ENCODE measurements around the gene IDUA.
"Not testable (repeated sequence)": the region's sequence is repeated elsewhere in the genome, so short reads cannot be mapped to it uniquely, and the experiment has no call there.

IDUA gene

GRCh38 chr4:986879-987623 is at the start of gene IDUA:
Gene IDUA (plus strand): TSS chr4:987044. CDS start chr4:987085, 41 bp downstream.
- DNase-seq = peak; percentile 83

DNA sequence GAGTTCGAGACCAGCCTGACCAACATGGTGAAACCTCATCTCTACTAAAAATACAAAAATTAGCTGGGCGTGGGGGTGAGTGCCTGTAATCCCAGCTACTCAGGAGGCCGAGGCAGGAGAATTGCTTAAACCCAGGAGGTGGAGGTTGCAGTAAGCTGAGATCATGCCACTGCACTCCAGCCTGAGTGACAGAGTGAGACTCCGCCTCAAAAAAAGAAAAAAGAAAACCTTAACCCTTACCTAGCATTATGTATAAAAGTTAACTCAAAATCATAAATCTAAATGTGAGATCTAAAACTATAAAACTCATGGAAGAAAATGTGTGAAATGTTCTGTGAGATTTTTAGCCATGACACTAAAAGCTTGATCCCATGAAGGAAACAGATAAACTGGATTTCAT is 47.3 kb upstream of the IDUA start:
- DNase-seq = not testable (repeated sequence)

DNA sequence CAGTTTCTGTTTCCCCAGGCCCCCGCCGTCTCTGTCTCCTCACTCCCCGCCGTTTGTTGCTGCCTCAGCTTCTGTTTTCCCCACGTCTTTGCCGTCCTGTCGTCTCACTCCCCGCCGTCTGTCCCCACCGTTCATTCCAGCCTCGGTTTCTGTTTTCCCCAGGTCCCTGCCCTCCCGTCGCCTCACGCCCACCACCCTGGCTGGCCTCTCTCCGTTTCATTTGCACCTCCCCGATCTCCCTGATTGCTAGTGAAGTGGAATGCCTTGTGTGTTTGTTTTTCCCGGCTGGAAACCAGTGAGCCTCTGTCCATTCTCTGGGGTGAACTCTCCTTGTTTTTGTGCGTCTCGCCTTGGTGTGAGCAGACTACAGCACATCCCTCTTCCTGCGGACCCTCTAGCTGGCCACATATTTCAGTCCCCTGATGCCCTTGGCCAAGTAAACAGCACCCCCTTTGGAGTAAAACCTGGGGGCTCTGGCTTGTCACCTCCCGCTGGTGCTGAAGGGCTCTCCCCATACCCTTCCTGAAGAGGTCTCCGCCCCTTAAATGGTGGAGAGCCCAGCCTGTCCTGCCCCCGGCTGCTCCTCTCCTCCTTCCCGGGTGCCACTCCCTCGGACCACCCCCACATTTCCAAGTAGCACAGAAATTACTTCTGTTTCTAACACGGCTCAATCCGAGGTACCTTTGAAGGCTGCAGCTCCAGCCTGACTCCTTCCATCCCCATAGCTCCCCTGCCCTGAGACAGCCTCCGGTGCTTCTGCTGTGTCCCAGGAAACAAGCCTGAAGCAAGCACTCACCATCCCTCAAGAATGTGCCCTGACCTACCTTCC is 41.4 kb upstream of the IDUA start:
- no peak for DNase-seq

DNA sequence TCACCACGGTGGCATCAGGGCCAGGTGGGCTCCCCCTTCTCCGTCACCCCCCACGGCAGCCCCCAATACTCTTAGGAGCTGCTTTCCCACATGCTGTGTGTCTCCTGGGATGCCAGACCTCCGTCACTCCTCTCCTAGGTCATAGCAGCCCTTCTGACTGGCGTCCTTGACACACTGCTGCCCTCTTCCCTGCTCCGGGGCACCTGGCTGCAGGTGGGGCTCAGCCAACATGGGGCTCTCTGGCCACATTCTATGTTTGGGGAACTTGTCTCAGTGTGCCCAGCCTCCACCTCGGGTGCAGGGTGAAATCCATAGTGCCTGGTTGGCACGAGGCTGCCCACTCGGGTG is 40.8 kb upstream of the IDUA start:
- no peak for DNase-seq

DNA sequence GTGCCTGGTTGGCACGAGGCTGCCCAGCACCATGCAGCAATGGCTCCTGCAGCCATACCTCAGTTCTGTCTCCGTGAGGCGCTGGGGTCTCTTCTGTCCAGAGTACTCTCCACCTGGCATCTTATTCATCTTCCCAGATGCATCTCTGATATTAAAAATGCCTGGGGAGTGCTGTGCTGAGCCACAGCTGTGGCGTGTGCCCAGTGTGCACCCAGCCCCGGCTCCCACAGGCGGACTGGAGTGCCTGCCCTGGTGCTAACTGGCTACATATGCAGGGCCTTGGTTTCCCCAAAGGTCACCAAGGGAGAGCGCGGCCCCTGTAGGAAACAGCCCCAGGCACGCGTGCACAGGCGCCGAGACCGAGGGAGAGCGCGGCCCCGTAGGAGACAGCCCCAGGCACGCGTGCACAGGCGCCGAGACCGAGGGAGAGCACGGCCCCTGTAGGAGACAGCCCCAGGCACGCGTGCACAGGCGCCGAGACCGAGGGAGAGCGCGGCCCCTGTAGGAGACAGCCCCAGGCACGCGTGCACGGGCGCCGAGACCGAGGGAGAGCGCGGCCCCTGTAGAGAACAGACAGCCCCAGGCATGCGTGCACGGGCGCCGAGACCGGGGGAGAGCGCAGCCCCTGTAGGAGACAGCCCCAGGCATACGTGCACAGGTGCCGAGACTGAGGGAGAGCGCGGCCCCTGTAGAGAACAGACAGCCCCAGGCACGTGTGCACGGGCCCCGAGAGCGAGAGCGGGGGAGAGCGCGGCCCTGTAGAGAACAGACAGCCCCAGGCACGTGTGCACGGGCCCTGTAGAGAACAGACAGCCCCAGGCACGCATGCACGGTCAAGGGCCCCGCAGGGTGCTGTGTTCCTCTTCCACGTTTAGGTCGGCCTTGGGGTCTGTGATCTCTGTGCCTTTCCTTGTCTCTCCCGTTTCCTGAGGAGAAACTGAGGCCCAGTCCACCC is 40.0 kb upstream of the IDUA start:
- DNase-seq = no peak

- DNase-seq = no peak
Measured at GRCh38 chr4:947491-947971, 39.3 kb upstream of the IDUA start.

- no peak for DNase-seq
Measured at GRCh38 chr4:948101-948935, 38.5 kb upstream of the IDUA start.

DNA sequence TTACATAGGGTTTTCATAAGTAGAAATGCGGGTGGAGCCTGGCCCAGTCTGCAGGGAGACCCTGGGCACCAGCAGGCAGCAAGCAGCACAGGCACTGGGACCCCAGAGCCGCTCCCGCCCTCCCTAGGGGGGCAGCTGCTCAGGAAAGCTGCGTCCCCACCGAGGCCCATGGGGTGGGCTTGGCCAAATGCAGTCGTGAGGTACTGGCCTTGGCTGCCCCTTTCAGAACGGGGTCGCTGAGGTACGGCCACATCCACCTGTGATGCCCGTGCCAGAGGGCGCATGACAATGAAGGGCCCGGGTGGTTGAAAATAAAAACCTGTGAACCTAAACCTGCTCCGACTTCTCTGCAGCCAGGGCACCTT is 37.9 kb upstream of the IDUA start:
- no peak for DNase-seq

- no peak for DNase-seq
Measured at GRCh38 chr4:949656-950055, 37.2 kb upstream of the IDUA start.

GRCh38 chr4:950136-951020 is 36.5 kb upstream of the IDUA start:
- no peak for DNase-seq

GRCh38 chr4:951186-951585 is 35.7 kb upstream of the IDUA start:
- DNase-seq = no peak

DNA sequence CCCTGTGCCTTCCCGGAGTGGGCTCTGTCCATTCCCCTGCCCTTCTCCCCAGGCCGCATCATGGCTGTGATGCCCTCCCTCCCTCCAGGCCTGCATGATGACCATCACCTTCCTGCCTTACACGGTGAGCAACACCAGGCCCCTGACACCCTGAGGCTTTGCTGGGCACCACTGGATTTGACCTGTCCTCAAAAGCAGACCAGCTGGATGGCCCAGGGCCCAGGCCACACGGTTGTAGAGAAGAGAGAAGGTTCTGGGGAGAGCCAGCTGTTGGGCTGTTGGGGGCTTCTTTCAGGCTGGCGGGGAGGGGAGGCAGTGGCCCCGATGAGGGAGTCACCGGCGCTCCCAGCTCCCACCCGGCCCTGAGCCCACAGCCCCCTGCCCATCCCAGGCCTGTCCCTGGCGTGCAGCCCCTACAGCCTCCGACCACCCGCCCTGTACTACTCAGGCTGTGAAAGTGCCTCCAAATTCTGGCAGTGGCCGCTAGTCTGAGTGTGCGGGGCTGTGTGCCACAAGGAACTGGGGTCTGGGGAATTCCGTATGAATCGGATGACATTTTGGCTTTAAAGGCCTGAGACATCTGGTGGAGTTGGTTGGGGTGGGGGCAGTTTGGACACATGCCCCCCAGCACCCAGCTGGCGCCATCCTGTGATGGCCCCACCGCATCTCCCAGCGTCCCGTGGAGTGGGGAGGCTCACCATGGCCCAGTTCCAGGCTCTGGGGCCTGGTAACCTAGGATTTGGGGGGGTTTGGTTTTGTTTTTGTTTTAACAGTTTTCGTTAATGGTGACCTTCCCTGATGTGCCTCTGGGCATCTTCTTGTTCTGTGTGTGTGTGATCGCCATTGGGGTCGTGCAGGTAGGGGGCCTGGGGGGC is 35.0 kb upstream of the IDUA start:
- no peak for DNase-seq

- no peak for DNase-seq
Measured at GRCh38 chr4:952881-953573, 33.8 kb upstream of the IDUA start.

DNA sequence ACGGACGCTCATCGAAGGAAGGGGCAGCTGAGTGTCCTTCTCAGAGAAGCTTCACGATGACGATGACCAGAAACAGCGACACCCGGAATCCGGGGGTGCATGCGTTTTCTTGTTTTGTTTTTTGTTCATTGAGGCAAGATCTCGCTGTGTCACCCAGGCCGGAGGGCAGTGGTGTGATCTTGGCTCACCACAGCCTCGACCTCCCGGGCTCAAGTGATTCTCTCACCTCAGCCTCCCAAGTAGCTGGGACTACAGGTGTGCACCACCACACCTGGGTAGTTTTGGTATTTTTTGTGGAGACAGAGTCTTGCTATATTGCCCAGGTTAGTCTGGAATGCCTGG is 33.3 kb upstream of the IDUA start:
- DNase-seq = no peak

DNA sequence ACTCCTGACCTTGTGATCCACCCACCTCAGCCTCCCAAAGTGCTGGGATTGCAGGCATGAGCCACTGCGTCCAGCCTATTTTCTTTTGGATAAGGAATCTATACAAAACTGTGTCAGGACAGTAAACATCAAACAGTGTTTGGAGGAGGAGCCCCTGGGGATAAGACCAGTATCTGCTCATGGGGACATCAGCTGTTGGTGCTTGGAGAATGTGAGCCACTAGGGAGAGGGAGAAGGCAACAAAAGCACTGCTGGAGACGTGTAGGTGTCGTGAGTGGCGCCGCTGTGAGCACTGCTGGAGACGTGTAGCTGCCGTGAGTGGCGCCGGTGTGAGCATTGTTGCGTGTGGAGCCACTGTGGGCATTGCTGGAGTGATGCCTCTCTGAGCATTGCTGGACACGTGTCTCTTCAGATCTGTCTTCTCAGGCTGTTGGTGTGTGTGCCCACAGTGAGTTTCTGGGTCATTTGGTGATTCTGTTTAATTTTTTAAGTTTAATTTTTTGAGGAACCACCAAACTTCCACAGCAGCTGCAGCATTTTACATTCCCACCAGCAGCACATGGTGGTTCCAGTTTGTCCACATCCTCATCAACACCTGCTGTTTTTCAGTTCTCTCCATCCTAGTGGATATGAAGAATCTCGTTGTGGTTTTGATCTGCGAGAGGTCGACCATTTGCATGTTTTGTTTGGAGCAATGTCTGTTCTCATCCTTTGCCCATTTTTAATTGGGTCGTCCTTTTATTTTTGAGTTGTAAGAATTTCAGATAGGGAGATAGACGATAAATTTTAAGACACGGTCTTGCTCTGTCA is 32.4 kb upstream of the IDUA start:
- no peak for DNase-seq

DNA sequence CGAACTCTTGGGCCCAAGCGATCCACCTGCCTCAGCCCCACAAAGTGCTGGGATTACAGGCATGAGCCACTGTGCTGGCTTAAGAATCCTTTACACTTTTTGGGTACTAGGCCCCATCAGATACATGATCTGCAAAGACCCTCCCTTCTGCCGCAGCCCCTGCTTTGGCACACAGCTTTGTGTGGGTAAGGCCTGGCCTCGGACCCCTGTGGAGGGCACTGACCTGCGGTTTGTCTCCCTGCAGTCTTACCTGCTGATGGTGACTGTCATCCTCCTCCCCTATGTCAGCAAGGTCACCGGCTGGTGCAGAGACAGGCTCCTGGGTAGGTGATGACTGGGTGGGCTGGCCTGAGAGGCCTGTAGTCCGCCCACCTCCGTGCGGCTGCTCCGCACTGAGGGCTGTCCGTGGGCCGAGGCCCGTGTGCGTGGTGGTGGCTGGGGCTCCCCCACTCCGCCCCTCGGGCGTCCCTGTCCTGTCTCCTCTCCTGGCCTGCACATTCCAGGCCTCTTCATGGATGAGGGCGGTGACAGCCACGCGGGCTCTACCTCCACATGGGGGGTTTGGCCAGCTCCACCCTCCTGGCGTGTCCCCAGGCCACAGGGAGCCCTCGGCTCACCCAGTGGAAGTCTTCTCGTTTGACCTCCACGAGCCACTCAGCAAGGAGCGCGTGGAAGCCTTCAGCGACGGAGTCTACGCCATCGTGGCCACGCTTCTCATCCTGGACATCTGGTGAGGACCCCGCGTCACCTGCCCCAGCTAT is 31.5 kb upstream of the IDUA start:
- no peak for DNase-seq

GRCh38 chr4:955931-956381 is 30.9 kb upstream of the IDUA start:
- no peak for DNase-seq

All from stimulated activated CD4-positive, alpha-beta T cell treated with anti-CD3 and anti-CD28 coated beads, Interleukin-4, amount 100 ng/mL, for 24 hours (primary cell).